Omental fat pad (tissue), 4 donors: ENCODE results near the gene IGF1. TPM values are rescaled to one million over a fixed set of nuclear protein-coding genes. Genes with fewer than 3 reads are reported as not detected.

Source experiments
- ATAC-seq: fragments of 150-250 bp; one replicate; pipeline ENCODE4 v1.9.1; 2016; ENCODE audit warnings: mild to moderate bottlenecking, moderate library complexity; ENCODE audit not compliant: low FRiP score
- DNase-seq: peaks from one replicate; pipeline ENCODE4 v3.0.0-alpha.2; 2019; ENCODE audit warnings: low spot score
- total RNA-seq, 4 donors: library from RNA; depleted of rRNA; stranded (reverse); fragments of >200 nt; gene quantifications; one replicate each; pipeline ENCODE4 v1.1.0, GENCODE V29; 2016
- TF ChIP-seq, protein P1 (sequence below), 3 donors: fragments of 450-650 bp; IDR thresholded peaks; one replicate each; pipeline ENCODE4 v1.5.1; 2016 to 2017; ENCODE audit warnings: antibody characterized with exemption in 3 of 3, mild to moderate bottlenecking in 3 of 3, moderate library complexity in 2 of 3

IGF1 gene
- total RNA-seq, 4 donors from 2014 or later = 68.1 to 248 (median 185) TPM

DNA sequence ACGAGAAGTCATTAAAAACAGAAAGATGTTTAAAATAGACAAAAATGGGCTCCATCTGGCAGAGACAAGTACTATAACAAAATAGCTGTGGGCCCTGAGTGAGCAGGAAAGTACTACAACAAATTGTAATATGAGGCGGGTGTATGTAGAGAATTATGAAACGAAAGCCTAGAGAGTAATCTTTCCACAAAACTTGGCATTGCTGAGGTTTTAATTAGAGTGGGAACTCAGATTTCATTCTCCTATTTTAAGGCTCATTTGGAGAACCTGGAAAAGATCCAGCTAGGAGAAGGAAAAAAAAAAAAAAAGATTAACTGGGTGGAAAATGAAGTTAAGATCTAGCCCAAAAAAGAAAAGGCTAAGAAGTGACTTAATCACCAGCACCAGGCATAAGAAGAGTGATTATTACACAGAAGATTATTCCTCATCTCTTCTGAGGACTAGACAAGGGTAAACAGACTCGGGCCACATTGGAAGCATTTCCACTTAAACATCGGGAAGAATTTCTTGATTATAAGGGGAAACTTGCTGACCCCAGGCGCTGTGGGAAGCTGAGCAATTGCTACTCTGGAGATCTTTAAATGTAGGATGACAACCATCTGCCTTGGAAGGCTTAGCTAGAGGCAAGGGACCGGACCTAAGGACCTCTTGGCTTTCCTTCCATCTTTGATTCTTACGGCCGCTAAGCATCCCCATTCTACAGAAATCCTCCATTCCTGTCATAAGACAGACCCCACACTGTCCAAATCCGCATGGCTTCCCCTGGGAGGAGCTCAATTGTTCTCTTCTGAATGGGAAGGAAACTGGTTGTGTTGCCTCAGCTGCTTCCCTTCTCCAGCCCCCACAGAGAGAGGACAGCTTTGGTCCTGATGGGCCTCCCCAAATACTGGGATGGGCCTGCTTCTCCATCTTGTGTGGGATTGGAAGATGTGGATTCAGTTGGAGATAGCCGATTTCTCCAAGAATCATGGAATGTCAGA is 40.6 kb downstream of the IGF1 start:
- ATAC-seq (no peak), DNase-seq (no peak)
- TF ChIP-seq, protein P1, sequence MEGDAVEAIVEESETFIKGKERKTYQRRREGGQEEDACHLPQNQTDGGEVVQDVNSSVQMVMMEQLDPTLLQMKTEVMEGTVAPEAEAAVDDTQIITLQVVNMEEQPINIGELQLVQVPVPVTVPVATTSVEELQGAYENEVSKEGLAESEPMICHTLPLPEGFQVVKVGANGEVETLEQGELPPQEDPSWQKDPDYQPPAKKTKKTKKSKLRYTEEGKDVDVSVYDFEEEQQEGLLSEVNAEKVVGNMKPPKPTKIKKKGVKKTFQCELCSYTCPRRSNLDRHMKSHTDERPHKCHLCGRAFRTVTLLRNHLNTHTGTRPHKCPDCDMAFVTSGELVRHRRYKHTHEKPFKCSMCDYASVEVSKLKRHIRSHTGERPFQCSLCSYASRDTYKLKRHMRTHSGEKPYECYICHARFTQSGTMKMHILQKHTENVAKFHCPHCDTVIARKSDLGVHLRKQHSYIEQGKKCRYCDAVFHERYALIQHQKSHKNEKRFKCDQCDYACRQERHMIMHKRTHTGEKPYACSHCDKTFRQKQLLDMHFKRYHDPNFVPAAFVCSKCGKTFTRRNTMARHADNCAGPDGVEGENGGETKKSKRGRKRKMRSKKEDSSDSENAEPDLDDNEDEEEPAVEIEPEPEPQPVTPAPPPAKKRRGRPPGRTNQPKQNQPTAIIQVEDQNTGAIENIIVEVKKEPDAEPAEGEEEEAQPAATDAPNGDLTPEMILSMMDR (IDR thresholded peaks at IDR 0.05) = no peak

DNA sequence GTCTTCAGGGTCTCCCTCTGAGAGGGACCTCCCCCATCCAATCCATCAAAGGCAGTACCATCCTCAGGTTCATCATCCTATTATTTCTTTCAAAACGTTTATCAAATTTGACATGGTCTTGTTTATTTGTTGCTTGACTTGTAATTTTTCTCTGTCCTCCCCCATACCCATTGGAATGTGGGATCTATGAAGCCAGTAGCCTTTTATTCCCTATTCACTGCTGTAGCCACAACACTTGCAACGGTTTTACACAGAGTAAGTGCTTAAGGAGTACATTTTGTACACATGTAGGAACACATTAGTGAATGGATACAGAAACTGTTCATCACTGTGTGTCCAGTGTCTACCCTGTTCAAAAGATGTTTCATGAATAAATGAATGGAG is 41.5 kb downstream of the IGF1 start:
- DNase-seq (no peak), ATAC-seq (no peak)

DNA sequence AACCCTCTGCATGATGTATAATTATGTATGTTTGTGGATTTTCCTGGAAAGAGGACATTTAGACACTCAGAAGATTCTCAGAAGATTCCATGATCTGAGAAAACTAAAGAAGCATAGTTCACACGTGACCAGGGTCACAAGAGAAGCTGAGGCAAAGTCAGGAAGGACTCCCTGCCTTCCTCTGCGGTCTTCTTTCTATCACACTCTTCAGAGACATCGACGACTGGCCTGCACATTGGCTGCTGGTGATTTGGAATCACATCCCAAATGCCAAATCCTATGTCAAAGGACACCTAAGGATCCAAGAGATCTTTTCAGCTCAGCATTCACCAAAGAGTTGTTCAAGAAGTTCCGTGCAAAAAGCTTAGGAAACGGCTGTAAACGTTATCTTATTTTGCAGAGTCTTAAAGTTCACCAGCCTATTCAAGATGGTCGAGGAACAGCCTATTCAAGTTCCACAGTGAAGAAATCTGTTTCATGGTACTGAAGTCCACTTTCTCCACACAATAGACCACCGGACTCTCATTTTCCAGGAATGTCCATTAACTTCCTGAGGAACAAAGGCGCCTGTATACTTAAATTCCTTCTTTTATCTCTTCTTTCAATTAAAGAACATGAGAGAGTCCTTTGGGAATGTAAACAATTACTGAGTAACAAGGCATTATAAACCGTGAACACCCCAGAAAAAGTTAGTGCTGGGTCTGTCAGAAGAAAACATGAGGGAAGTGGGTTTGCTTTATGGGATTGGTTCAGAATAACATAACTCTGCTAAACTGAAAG is 42.1 kb downstream of the IGF1 start:
- TF ChIP-seq, protein P1 (IDR thresholded peaks at IDR 0.05) = no peak
- ATAC-seq (no peak), DNase-seq (no peak)

More for the DNA sequence above, 41.5 kb downstream of the IGF1 start:
- TF ChIP-seq, protein P1 (IDR thresholded peaks at IDR 0.05) = no peak

DNA sequence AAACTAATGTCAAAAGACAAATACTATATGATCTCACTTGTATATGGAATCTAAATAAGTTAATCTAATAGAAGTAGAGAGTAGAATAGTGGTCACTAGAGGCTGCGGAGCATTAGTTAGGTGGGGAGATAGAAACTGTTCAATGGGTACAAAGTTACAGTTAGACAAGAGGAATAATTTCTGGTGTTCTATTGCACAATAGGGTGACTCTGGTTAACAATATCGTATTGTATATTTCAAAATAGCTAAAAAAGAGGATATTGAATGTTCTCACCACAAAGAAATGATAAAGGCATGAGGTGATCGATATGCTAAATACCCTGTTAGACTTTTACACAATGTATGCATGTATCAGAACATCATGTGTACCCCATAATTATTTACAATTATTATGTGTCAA is 42.9 kb downstream of the IGF1 start:
- ATAC-seq (no peak), DNase-seq (no peak)
- TF ChIP-seq, protein P1 (IDR thresholded peaks at IDR 0.05) = no peak

DNA sequence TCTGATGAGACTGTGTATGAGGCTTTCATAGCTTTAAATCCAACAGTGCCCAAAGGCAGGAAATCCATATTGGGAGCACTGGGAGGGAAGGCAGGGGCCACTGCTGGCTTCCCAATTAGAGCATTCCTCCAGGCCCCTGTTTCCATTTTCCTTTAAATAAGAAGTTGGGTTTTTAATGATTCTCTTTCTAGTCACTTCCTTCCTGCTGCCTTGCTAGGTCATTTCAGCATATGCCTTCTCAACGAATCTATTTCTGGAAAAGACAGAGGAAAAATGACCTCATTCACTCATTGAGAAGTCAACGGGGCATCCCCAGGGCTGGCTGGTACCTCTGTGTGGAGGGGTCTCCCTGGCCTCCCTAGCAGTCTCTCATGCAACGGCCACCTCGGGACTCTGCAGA is 43.5 kb downstream of the IGF1 start:
- TF ChIP-seq, protein P1 (IDR thresholded peaks at IDR 0.05) = no peak
- DNase-seq = no peak
- no peak for ATAC-seq

DNA sequence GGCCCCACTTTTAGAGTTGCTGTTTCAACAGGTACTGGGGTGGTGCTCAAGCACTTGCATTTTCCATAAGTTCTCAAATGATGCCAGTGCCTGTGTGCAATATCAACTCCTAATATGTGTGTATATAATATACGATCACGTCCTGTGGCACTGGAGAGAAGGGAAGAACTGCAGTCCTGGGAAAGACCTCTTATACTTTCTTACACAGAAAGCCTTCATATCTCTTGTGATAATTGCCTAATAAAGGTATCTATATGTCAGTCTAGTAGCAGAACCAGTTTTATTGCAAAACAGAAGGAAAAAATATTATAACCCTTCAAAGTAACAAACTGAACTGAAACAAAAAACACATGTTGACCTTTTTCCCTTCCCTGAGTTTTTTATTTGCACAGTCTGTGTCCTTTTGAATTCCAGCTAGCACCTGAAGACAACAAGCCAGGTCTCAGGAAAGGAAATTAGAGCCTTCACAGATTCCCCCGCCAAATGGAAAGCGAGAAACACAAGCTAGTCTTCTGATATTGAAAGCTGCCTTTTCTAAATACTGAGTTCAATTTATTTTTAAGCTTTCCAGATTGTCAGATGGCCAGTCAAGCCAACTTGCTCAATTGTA is 44.4 kb downstream of the IGF1 start:
- DNase-seq (no peak), ATAC-seq (no peak)
- TF ChIP-seq, protein P1 (IDR thresholded peaks at IDR 0.05) = no peak
